Lower leg skin (tissue), 3 donors: ENCODE data around the gene FBLN2.

Experiments
- CTCF ChIP-seq, 3 donors: fragments of 450-650 bp; IDR thresholded peaks; one replicate each; pipeline ENCODE4 v1.5.1; 2016; ENCODE audit warnings: antibody characterized with exemption in 3 of 3, mild to moderate bottlenecking in 3 of 3, moderate library complexity in 2 of 3
- POLR2A ChIP-seq, 2 donors: fragments of 450-650 bp; IDR thresholded peaks; one replicate each; pipeline ENCODE4 v1.6.1; 2016 to 2017; ENCODE audit warnings: antibody characterized with exemption in 2 of 2, mild to moderate bottlenecking in 1 of 2, moderate library complexity in 1 of 2

- no peak for TF ChIP-seq POLR2A (IDR thresholded peaks at IDR 0.05)
- TF ChIP-seq CTCF (IDR thresholded peaks at IDR 0.05): no peak
Observed at GRCh38 chr3:13556917-13557316, 8.0 kb downstream of the FBLN2 start.
